OCI-LY7 (cell line): Measurements from ENCODE around the gene GULP1.

ENCODE experiments used
- EZH2phosphoT487 ChIP-seq: fragments of 200-600 bp; sonication (generic); IDR thresholded peaks from 2 replicates; pipeline ENCODE4 v1.6.1; 2018; ENCODE audit warnings: low read depth, borderline replicate concordance, mild to moderate bottlenecking, mixed run types, antibody characterized with exemption, low read length, moderate library complexity, mixed read lengths
- TF ChIP-seq, protein P1 (sequence below): fragments of 200-600 bp; sonication (generic); conservative IDR thresholded peaks from 2 replicates; pipeline ENCODE4 v1.5.1; 2014; ENCODE audit warnings: mild to moderate bottlenecking, antibody characterized with exemption, low read length, moderate library complexity, mixed read lengths

DNA sequence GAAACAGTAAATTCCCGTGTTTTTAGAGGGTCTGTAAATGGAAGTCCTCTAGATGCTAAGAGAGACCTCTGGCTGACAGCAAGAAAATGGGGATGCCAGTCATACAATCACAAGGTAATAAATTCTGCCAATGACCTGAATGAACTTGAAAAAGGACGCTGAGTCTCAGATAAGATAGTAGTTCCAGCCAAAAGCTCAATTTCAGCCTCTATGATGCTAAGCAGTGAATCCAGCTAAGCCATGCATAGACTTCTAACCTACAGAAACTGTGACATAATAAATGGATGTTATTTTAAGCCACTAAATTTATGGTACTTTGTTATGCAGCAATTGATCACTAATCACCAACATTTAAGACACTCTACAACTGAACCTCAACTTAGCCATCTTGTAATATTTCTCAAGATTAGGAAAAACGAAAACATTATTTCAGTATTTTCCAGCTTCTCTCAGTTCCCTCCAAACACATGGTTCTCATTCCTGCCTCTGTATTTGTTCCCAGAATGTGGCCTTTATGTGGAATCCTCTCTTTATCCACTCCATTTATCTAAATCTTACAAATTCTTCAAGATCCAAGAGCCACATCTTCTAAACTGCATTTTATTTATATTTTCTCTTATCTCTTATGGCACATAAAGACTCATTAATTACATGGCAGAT, 331.1 kb downstream of the GULP1 start:
- TF ChIP-seq, protein P1, sequence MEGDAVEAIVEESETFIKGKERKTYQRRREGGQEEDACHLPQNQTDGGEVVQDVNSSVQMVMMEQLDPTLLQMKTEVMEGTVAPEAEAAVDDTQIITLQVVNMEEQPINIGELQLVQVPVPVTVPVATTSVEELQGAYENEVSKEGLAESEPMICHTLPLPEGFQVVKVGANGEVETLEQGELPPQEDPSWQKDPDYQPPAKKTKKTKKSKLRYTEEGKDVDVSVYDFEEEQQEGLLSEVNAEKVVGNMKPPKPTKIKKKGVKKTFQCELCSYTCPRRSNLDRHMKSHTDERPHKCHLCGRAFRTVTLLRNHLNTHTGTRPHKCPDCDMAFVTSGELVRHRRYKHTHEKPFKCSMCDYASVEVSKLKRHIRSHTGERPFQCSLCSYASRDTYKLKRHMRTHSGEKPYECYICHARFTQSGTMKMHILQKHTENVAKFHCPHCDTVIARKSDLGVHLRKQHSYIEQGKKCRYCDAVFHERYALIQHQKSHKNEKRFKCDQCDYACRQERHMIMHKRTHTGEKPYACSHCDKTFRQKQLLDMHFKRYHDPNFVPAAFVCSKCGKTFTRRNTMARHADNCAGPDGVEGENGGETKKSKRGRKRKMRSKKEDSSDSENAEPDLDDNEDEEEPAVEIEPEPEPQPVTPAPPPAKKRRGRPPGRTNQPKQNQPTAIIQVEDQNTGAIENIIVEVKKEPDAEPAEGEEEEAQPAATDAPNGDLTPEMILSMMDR = no peak
- TF ChIP-seq EZH2phosphoT487 = no peak
